ENCODE measurements around the gene IQCH. TPM values are rescaled to one million over a fixed set of nuclear protein-coding genes. Genes with fewer than 3 reads are reported as not detected.
A peak's percentile ranks its signal among the peaks of the same experiment; 100 is the strongest.

Gene IQCH
- total RNA-seq, 1 experiment from 2014 or later = 2.2 TPM

DNA sequence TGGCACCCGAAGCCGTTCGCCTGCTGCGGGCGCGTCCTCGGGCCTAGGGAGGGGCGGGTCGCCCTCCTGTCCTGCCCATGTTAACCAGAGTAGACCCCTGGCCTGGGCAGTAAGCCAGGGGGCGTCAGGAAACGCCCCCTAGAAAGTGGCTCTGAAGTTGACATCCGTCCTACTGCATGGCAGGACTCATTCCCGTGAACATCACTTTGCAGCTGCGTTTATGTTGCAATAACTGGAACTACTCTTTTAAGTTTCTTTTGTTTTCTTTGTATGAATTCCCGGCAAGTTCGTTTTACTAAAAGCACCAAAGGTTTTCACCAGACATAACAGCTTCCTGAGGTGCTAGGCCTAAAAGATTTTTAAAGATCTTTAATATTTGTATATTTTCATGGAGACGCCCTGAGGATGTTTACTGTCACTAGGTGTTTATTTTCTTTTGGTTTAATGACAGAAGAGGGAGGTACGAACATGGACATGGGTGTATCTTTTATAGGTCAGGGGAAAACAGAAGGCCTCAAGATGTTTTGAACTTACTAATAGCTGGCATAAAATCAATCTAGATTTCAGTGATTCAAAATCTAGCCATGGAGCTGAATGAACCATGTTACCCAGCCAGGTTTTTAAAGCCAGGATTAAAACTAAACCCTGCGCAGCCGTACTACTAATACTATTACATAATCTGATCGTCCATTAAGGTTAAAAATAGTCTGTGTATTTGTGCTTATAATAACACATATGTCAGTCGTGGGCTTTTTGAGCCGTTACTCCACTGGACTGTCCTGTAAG, 267.4 kb downstream of the IQCH start:
- no peaks in the 10 kb centered on the region for H3K36me3 ChIP-seq (replicated peaks; ENCODE audit: control insufficient read depth, insufficient read depth, low read length)
- no peak for DNase-seq
- peak overlapping the region; percentile 83 for H3K4me3 ChIP-seq (ENCODE audit: insufficient read depth, low read depth, low read length)
- no peaks in the 10 kb centered on the region for H3K27me3 ChIP-seq (ENCODE audit: control insufficient read depth, insufficient read depth, low read length)

DNA sequence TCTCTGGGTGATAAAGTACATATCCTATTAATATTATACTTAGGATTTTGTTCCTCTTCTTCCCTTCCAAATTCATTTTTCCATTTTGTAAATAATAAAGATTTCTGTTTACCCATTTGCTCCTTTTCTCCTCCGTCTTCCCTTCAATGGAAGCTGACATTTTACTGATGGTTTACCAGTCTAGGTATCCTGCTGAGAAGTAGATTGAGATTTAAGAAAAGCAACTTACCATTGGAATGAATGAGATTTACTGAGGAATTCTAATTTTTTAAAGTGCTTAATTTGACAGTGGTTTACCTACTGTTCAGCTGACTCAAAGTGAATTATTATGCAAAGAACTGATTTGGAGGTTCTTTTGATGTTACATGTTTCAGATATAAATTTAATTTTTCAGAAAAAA, 268.7 kb downstream of the IQCH start:
- Histone ChIP-seq H3K36me3 (replicated peaks; ENCODE audit: control insufficient read depth, insufficient read depth, low read length) (no peaks in the 10 kb centered on the region), H3K27me3 (ENCODE audit: control insufficient read depth, insufficient read depth, low read length) (no peaks in the 10 kb centered on the region), H3K4me3 (ENCODE audit: insufficient read depth, low read depth, low read length) (no peak overlapping the region)
- DNase-seq = peak; percentile 32

DNA sequence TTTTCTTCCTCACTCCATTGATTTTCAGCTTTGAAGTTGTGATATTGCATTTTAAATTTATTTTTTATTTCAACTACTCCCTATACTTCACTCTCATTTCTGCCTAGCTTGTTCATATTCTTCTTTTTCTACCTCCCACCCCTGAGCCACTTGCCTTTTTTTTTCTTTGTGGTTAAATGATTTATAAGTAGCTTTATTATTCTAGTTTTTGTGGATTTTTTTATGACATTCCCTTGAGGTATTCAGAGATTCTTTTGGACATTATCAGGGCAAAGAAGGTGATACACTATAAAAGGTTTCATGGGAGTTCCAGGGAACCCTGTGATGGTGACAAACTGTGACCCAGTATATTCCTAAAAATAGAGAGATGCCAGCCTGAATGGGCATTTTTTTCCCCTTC, 269.6 kb downstream of the IQCH start:
- no peaks in the 10 kb centered on the region for H3K36me3 ChIP-seq (replicated peaks; ENCODE audit: control insufficient read depth, insufficient read depth, low read length)

DNA sequence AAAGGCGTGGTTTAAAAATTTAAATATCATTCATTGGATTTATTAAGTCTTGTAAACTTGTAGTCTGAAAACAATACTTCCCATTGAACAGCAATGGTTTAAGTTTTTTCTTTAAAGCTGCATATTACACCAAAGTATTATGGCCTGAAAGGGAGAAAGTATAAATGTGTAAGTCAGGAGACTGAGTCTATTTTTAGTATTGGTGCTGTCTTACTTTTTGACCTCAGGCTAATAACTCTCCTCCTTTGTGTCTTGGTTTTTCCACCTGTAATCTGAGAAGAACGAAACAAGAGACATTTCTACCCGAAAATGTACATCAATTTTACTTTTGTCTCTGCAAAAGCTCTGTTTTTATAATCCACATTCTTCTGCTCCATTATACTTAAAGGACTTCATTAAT, 273.9 kb downstream of the IQCH start:
- no peak overlapping the region for H3K4me3 ChIP-seq (ENCODE audit: insufficient read depth, low read depth, low read length)
- no peaks in the 10 kb centered on the region for H3K27me3 ChIP-seq (ENCODE audit: control insufficient read depth, insufficient read depth, low read length)
- H3K36me3 ChIP-seq (replicated peaks; ENCODE audit: control insufficient read depth, insufficient read depth, low read length) = no peaks in the 10 kb centered on the region
- DNase-seq = no peak

More for the DNA sequence above, 269.6 kb downstream of the IQCH start:
- Histone ChIP-seq H3K4me3 (ENCODE audit: insufficient read depth, low read depth, low read length) (no peak overlapping the region), H3K27me3 (ENCODE audit: control insufficient read depth, insufficient read depth, low read length) (no peaks in the 10 kb centered on the region)
- no peak for DNase-seq

DNA sequence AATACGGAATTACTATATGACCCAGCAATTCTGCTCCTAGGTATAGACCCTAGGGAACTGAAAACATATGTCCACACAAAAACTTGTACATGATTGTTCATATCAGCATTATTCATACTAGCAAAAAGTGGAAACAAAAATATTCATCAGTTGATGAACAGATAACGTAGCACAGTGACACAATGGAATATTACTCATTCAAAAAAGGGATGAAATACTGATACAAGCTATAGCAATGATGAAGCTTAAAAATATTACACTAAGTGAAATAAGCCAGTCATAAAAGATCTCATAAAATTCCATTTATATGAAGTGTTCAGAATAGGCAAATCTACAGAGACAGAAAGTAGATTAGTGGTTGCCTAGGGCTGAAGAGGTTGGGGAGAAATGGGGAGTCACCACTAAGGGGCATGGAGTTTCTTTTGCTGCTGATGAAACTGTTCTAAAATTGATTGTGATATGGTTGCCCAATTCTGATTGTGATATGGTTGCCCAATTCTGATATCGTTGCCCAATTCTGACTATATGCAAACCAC, 276.9 kb downstream of the IQCH start:
- no peaks in the 10 kb centered on the region for H3K36me3 ChIP-seq (replicated peaks; ENCODE audit: control insufficient read depth, insufficient read depth, low read length)
- no peak overlapping the region for H3K4me3 ChIP-seq (ENCODE audit: insufficient read depth, low read depth, low read length)
- no peaks in the 10 kb centered on the region for H3K27me3 ChIP-seq (ENCODE audit: control insufficient read depth, insufficient read depth, low read length)
- DNase-seq = no peak

DNA sequence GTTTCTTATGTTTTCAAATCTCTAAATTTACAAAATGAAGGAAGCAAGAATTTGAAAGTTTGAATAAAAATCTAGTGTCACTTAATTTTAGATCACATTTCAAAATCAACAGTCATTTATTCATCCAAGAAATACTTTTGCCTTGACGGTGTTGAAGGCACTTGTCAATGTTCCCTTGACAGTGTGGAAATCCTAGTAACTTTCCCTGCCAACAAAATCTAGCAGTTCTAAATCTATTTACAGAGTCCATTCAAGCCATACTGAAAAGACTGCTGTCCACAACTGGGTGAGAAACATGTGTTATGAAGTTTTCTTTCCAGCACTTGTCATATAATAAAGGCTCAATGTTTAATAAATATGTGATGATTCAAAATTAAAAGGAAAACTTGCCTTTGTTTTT, 279.3 kb downstream of the IQCH start:
- Histone ChIP-seq H3K36me3 (replicated peaks; ENCODE audit: control insufficient read depth, insufficient read depth, low read length) (no peaks in the 10 kb centered on the region), H3K27me3 (ENCODE audit: control insufficient read depth, insufficient read depth, low read length) (no peaks in the 10 kb centered on the region), H3K4me3 (ENCODE audit: insufficient read depth, low read depth, low read length) (no peak overlapping the region)
- no peak for DNase-seq

DNA sequence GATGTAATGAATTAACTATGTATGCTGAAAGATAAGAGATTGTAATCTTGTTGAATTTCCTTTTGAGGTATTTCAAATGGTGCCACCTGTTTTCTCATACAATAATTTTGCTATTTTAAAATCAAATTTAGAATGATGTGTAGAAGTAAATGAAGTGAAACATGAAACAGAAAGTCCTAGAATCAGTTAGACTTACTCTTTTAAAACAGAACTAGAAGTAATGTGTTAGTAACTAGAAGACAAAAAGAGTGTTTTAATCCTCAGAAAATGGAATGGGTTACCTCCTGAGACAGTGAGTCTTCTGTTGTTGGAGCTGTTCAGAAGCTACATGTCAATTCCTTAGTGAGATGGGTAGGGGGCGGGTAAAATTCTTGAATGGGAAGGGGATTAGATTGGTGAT, 279.8 kb downstream of the IQCH start:
- Histone ChIP-seq H3K36me3 (replicated peaks; ENCODE audit: control insufficient read depth, insufficient read depth, low read length) (no peaks in the 10 kb centered on the region), H3K27me3 (ENCODE audit: control insufficient read depth, insufficient read depth, low read length) (no peaks in the 10 kb centered on the region), H3K4me3 (ENCODE audit: insufficient read depth, low read depth, low read length) (no peak overlapping the region)
- no peak for DNase-seq

DNA sequence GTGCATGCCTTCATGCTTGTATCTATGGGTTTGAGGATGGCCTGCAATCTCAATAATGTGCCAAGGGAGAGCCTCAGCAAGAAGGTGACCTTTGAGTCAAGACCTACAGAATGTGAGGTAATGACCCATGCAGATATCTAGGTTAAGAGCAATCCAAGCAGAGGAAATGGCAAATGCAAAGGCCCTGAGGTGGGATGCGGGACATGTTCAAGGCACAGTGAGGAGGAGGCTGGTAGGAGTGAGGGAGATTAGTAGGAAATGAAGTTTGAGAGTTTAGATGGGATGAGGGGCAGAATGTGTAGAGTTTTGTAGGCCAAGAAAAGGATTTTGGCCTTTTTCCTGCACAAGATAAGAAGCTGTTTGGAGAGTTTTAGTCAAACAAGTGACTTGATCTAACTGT, 283.2 kb downstream of the IQCH start:
- Histone ChIP-seq H3K4me3 (ENCODE audit: insufficient read depth, low read depth, low read length) (no peak overlapping the region), H3K27me3 (ENCODE audit: control insufficient read depth, insufficient read depth, low read length) (no peaks in the 10 kb centered on the region; the same call in 1 of the 2 replicates), H3K36me3 (replicated peaks; ENCODE audit: control insufficient read depth, insufficient read depth, low read length) (no peaks in the 10 kb centered on the region)
- no peak for DNase-seq

DNA sequence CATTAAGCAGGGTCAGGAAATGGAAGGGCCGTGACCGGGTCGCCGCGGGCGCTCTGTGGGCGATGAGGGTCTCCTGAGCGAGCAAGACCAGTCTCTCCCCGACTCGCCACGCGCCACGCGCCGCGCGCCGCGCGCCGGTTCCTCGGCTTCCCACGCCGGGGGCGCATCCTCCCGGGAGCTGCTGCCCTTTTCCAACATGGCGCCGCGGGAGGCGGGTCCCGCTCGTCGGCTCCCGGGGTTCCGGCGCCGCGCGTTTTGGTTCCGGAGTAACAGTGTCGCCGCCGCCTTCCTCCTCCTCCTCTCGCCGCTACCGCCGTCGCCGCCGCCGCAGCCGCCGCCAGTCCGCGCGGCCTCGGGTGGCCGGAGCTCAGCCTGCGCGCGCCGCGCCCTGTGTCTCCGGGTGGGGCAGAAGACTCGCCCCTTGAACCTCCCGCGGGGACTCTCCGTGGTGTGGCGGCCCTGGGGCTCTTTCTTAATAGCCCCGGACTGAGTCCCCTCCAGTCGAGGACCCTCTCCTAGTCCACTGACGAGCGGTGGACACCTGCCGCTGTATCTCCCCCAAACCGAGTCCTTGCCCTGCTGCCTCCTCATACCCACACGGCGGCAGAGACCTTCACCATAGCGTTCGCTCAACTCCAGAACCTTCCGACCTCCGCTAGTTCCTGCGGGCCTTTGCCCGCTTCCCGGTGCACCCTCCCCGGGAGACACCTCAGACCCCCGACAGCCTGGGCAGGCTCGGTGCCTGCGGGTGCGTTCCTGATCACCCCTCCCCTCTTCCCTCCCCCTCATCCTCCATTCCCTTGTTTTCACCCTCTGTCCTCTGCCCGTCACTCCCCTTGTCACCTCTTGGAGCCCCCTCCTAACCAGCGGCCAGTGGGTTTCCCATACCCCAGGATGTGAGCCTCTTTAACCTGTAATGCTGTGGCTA, 288.1 kb downstream of the IQCH start, which contains the start of gene MAP2K5:
MAP2K5 (plus strand) TSS at position 284 of the 928 bp plus-strand sequence; CDS start at position 917, 633 bp downstream.
- Histone ChIP-seq H3K27me3 (ENCODE audit: control insufficient read depth, insufficient read depth, low read length) (no peaks in the 10 kb centered on the region; the same call in 1 of the 2 replicates), H3K36me3 (replicated peaks; ENCODE audit: control insufficient read depth, insufficient read depth, low read length) (no peaks in the 10 kb centered on the region; the same call in 1 of the 2 replicates), H3K4me3 (ENCODE audit: insufficient read depth, low read depth, low read length) (peak within 1 kb of the TSS; percentile 58)
- peak; percentile 89 for DNase-seq

DNA sequence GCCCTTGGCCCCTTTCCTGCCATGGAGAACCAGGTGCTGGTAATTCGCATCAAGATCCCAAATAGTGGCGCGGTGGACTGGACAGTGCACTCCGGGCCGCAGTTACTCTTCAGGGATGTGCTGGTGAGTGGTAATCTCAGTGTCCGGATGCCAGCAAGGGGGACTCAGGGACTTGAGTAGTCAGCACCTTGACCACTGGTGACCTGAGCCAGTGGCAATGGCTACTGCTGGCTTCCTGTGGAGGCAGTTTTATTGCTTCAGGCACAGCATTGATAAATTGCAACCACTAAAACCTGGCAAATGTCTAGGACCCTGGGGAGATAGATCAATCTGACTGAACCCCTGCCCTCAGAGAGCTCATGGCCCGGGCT, 288.7 kb downstream of the IQCH start:
- H3K27me3 ChIP-seq (ENCODE audit: control insufficient read depth, insufficient read depth, low read length) = no peaks in the 10 kb centered on the region; the same call in 1 of the 2 replicates
- no peak for DNase-seq
- H3K4me3 ChIP-seq (ENCODE audit: insufficient read depth, low read depth, low read length) = peak overlapping the region; percentile 58
- H3K36me3 ChIP-seq (replicated peaks; ENCODE audit: control insufficient read depth, insufficient read depth, low read length) = no peaks in the 10 kb centered on the region; the same call in 1 of the 2 replicates

DNA sequence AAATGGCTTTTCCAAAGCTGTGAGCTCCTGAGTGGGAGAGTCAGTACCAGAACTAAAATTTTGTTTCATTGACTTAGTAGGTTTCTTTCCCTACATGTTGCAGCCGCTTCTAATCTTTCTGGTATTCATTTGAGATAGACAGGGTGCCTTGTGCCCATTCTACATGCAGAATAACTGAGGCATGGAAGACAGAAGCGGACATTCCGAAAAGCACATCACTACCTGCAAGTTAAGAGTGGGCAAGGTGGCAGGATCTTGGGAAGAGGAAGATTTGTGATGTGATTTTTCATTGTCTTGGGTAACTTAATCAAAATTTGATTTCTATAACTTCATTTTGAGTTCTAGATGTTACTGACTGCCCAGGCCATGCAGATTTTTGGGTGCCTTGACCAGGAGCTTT, 289.9 kb downstream of the IQCH start:
- H3K36me3 ChIP-seq (replicated peaks; ENCODE audit: control insufficient read depth, insufficient read depth, low read length) = no peaks in the 10 kb centered on the region; the same call in 1 of the 2 replicates
- no peak for DNase-seq
- H3K4me3 ChIP-seq (ENCODE audit: insufficient read depth, low read depth, low read length) = no peak overlapping the region
- no peaks in the 10 kb centered on the region; the same call in 1 of the 2 replicates for H3K27me3 ChIP-seq (ENCODE audit: control insufficient read depth, insufficient read depth, low read length)

DNA sequence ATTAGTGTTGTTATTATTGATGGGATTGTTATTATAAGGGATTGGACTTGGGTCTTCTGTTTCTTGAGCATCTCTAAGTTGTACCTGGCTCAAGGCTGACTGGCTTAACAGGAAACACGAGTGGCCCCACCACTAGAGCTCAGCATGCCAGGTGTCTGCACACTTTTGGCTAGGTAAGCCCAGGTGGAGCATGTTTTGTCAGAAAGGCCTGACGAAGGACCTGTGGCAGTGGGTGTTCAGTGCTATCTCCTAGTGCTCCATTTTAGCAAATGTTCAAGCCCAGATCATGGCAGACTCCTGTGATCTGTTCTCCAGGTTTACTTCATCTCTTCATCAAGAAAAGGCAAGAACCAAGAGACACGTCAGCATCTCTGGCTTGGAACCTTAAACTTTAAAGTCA, 291.3 kb downstream of the IQCH start:
- H3K36me3 ChIP-seq (replicated peaks; ENCODE audit: control insufficient read depth, insufficient read depth, low read length) = no peaks in the 10 kb centered on the region; the same call in 1 of the 2 replicates
- DNase-seq = no peak
- H3K4me3 ChIP-seq (ENCODE audit: insufficient read depth, low read depth, low read length) = no peak overlapping the region
- H3K27me3 ChIP-seq (ENCODE audit: control insufficient read depth, insufficient read depth, low read length) = no peaks in the 10 kb centered on the region; the same call in 1 of the 2 replicates

DNA sequence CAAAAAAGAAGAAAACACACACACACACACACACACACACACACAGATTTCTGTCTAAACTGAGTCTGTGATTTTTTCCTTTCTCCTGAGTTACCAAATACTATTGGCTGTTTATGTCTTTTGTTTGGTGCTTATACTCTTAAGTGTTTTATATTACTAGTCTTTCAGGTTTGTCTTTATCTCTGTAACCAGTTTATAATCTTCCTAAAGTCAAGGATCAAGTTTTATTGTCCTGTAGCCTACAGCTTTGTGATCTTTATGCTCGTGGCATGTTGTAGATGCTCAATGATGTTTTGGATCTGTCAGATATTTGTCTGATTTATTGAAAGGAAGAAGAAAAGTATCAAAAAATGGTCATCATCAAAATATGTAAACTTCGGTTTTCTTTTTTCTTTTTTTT, 292.5 kb downstream of the IQCH start:
- no peak overlapping the region for H3K4me3 ChIP-seq (ENCODE audit: insufficient read depth, low read depth, low read length)
- peaks cover 2% of the 10 kb centered on the region for H3K36me3 ChIP-seq (replicated peaks; ENCODE audit: control insufficient read depth, insufficient read depth, low read length)
- no peaks in the 10 kb centered on the region for H3K27me3 ChIP-seq (ENCODE audit: control insufficient read depth, insufficient read depth, low read length)
- no peak for DNase-seq

DNA sequence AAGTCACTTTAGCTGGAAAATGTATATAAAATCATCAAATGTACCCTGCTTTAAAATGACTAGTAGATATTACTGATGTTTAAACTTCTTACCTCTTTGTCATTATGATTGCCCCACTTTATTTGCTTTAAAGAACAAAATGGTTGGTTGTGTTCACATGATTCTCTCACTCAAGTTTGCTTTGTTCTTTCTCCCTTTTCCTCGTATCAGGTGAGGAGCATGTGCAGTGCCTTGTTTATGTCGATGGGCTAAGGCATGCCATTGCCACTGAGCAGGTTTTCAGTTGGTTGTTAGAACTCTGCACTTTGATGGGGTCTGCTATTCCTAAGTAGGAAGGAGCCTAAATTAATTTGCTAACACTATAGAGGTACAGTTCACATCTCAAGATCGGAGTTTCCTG, 293.2 kb downstream of the IQCH start:
- no peaks in the 10 kb centered on the region for H3K27me3 ChIP-seq (ENCODE audit: control insufficient read depth, insufficient read depth, low read length)

More for the DNA sequence above, 293.2 kb downstream of the IQCH start:
- no peak for DNase-seq
- peaks cover 2% of the 10 kb centered on the region for H3K36me3 ChIP-seq (replicated peaks; ENCODE audit: control insufficient read depth, insufficient read depth, low read length)
- H3K4me3 ChIP-seq (ENCODE audit: insufficient read depth, low read depth, low read length) = no peak overlapping the region

Data from H7 (cell line).